Fibroblast of lung (primary cell): Measurements from ENCODE around the gene RAPGEF2.

Experiments used
- CTCF ChIP-seq, 2 donors: IDR thresholded peaks in 1 of 2; conservative IDR thresholded peaks in 1 of 2; 1 replicate in 1 of 2; 2 replicates in 1 of 2; pipeline ENCODE4 v1.5.1; 2011 to 2012; ENCODE audit warnings: low read length in 2 of 2, control low read depth in 1 of 2, inconsistent platforms in 1 of 2, low read depth in 1 of 2, mild to moderate bottlenecking in 1 of 2
- EZH2 ChIP-seq: IDR thresholded peaks from 2 replicates; pipeline ENCODE4 v1.5.1; 2012; ENCODE audit warnings: low read length, control low read depth, mild to moderate bottlenecking; ENCODE audit errors: missing control alignments

GRCh38 chr4:159137176-159137575 is 34.3 kb downstream of the RAPGEF2 start:
- no peak for TF ChIP-seq CTCF (conservative IDR thresholded peaks at IDR 0.05 in 1 of 2, IDR thresholded peaks at IDR 0.05 in 1 of 2; ENCODE audit: low read depth in 1 of 2, low read length in 2 of 2)
- TF ChIP-seq EZH2 = no peak
